ENCODE measurements around the gene CACNA1C. TPM values are rescaled to one million over a fixed set of nuclear protein-coding genes. Genes with fewer than 3 reads are reported as not detected.
A peak's percentile ranks its signal among the peaks of the same experiment; 100 is the strongest.

Gene CACNA1C
- total RNA-seq, 6 donors from 2014 or later = 5.2 to 45.1 (median 8.8) TPM

- ATAC-seq (ENCODE audit: low FRiP score in 2 of 2) (no peak), DNase-seq (no peak)
- WGBS, 2 donors = 78 to 83% methylated on average over 5 of the region's 5 CpGs
These were observed 113.9 kb downstream of the CACNA1C start for GRCh38 chr12:2166696-2167095.

GRCh38 chr12:2167231-2167630, 114.4 kb downstream of the CACNA1C start:
- no peak for ATAC-seq (ENCODE audit: low FRiP score in 2 of 2)
- Histone ChIP-seq H3K27ac (no peak overlapping the region), H3K27me3 (no peaks in the 10 kb centered on the region), H3K4me3 (no peak overlapping the region), H3K36me3 (no peaks in the 10 kb centered on the region), H3K4me1 (peaks cover 0 to 10% (median 7%) of the 10 kb centered on the region in 4 donors), H3K9me3 (peaks cover 0 to 15% (median 0%) of the 10 kb centered on the region in 4 donors)
- DNase-seq = no peak
- TF ChIP-seq POLR2A (IDR thresholded peaks at IDR 0.05) = no peak
- TF ChIP-seq CTCF (IDR thresholded peaks at IDR 0.05) = no peak
- TF ChIP-seq POLR2AphosphoS5 (IDR thresholded peaks at IDR 0.05) = no peak
- TF ChIP-seq EP300 (IDR thresholded peaks at IDR 0.05) = no peak

More at GRCh38 chr12:2166696-2167095, 113.9 kb downstream of the CACNA1C start:
- H3K36me3 ChIP-seq = no peaks in the 10 kb centered on the region
- H3K27me3 ChIP-seq = no peaks in the 10 kb centered on the region
- H3K4me1 ChIP-seq = peaks cover 0 to 15% (median 9%) of the 10 kb centered on the region in 4 donors
- H3K4me3 ChIP-seq = no peak overlapping the region
- peaks cover 0 to 15% (median 0%) of the 10 kb centered on the region in 4 donors for H3K9me3 ChIP-seq
- no peak for TF ChIP-seq POLR2AphosphoS5 (IDR thresholded peaks at IDR 0.05)
- no peak for TF ChIP-seq POLR2A (IDR thresholded peaks at IDR 0.05)
- TF ChIP-seq EP300 (IDR thresholded peaks at IDR 0.05) = no peak
- no peak for TF ChIP-seq CTCF (IDR thresholded peaks at IDR 0.05)
- H3K27ac ChIP-seq = no peak overlapping the region

- WGBS, 2 donors = 85 to 88% methylated on average over 6 of the region's 6 CpGs
- ATAC-seq (ENCODE audit: low FRiP score in 2 of 2) = no peak
- TF ChIP-seq CTCF (IDR thresholded peaks at IDR 0.05) = no peak
- TF ChIP-seq POLR2A (IDR thresholded peaks at IDR 0.05) = no peak
- no peak for TF ChIP-seq POLR2AphosphoS5 (IDR thresholded peaks at IDR 0.05)
- TF ChIP-seq EP300 (IDR thresholded peaks at IDR 0.05) = no peak
- H3K27me3 ChIP-seq = no peaks in the 10 kb centered on the region
- no peak for DNase-seq
- H3K27ac ChIP-seq = no peak overlapping the region
- H3K36me3 ChIP-seq = no peaks in the 10 kb centered on the region
- H3K4me3 ChIP-seq = no peak overlapping the region
- H3K4me1 ChIP-seq = peaks cover 0 to 8% (median 0%) of the 10 kb centered on the region in 4 donors
- peaks cover 0 to 15% (median 0%) of the 10 kb centered on the region in 4 donors for H3K9me3 ChIP-seq
These were observed 116.0 kb downstream of the CACNA1C start for GRCh38 chr12:2168808-2169207.

GRCh38 chr12:2169489-2169888, 116.7 kb downstream of the CACNA1C start:
- H3K4me3 ChIP-seq = no peak overlapping the region

More at GRCh38 chr12:2169489-2169888, 116.7 kb downstream of the CACNA1C start:
- no peak for ATAC-seq (ENCODE audit: low FRiP score in 2 of 2)
- TF ChIP-seq CTCF (IDR thresholded peaks at IDR 0.05) (no peak), POLR2A (IDR thresholded peaks at IDR 0.05) (no peak), EP300 (IDR thresholded peaks at IDR 0.05) (no peak), POLR2AphosphoS5 (IDR thresholded peaks at IDR 0.05) (no peak)
- no peaks in the 10 kb centered on the region for H3K27me3 ChIP-seq
- WGBS, 2 donors = 83 to 100% methylated on average over 4 of the region's 4 CpGs
- no peak for DNase-seq
- H3K9me3 ChIP-seq = peaks cover 0 to 15% (median 0%) of the 10 kb centered on the region in 4 donors
- peaks cover 0 to 8% (median 0%) of the 10 kb centered on the region in 4 donors for H3K4me1 ChIP-seq
- no peaks in the 10 kb centered on the region for H3K36me3 ChIP-seq
- peak overlapping the region in 1 of 4 donors; percentile 14 for H3K27ac ChIP-seq

Data from upper lobe of left lung (tissue), 6 donors.